HEK293 (cell line): ENCODE data around the gene ADGRD1.

Experiments
- CTCF ChIA-PET: fragments of 350-600 bp; formaldehyde crosslinking; extraction: SDS; loops from one replicate; lab custom pipeline; 2021; ENCODE audit warnings: antibody characterized with exemption; lab: Yijun Ruan, JAX
- POLR2A ChIA-PET: fragments of 300-600 bp; formaldehyde crosslinking; extraction: SDS; loops from one replicate; lab custom pipeline; 2020; ENCODE audit warnings: antibody characterized with exemption, inconsistent platforms; lab: Yijun Ruan, JAX
- H3K27ac ChIP-seq: fragments of 200-500 bp; sonication (Bioruptor generic); 2 replicates; pipeline ENCODE4 v1.5.1; 2014; ENCODE audit warnings: low read depth, low read length, control low read depth, inconsistent platforms; ENCODE audit errors: extremely low read depth
- H3K36me3 ChIP-seq, 2 experiments: fragments of 200-500 bp in 1 of 2; sonication (Bioruptor generic) in 1 of 2; 1 replicate in 1 of 2; 2 replicates in 1 of 2; pipeline ENCODE4 v1.5.1; 2014 to 2017; ENCODE audit warnings: inconsistent platforms in 2 of 2, low read length in 2 of 2; ENCODE audit not compliant: control insufficient read depth in 2 of 2, insufficient read depth in 1 of 2
- H3K4me1 ChIP-seq: fragments of 200-500 bp; sonication (Bioruptor generic); 2 replicates; pipeline ENCODE4 v1.5.1; 2014; ENCODE audit warnings: mild to moderate bottlenecking, low read length, inconsistent platforms; ENCODE audit not compliant: control insufficient read depth, insufficient read depth
- H3K4me3 ChIP-seq: 2 replicates; pipeline ENCODE4 v1.5.1; 2011; ENCODE audit warnings: low read depth, mild to moderate bottlenecking, control low read depth, low read length, moderate library complexity
- H3K9me3 ChIP-seq: fragments of 200-500 bp; sonication (Bioruptor generic); 2 replicates; pipeline ENCODE4 v1.5.1; 2014; ENCODE audit warnings: low read depth, low read length, inconsistent platforms; ENCODE audit not compliant: control insufficient read depth, insufficient read depth
- EGR2 ChIP-seq: fragments of 450-650 bp; formaldehyde crosslinking; IDR thresholded peaks from 2 replicates; pipeline ENCODE4 v1.5.1; 2016; ENCODE audit warnings: low read depth, missing biosample characterization, missing genetic modification characterization
- GLIS1 ChIP-seq: fragments of 450-650 bp; formaldehyde crosslinking; IDR thresholded peaks from 2 replicates; pipeline ENCODE4 v1.5.1; 2016; ENCODE audit warnings: missing biosample characterization, missing genetic modification characterization
- HOXD13 ChIP-seq: sonication (generic); formaldehyde crosslinking; IDR thresholded peaks from 2 replicates; pipeline ENCODE4 v1.8.0; 2022; ENCODE audit warnings: missing genetic modification reagents, borderline replicate concordance
- MEIS1 ChIP-seq: sonication (generic); formaldehyde crosslinking; IDR thresholded peaks from 2 replicates; pipeline ENCODE4 v1.8.1; 2022; ENCODE audit warnings: missing genetic modification reagents, mild to moderate bottlenecking, borderline replicate concordance
- OVOL3 ChIP-seq: fragments of 450-650 bp; formaldehyde crosslinking; IDR thresholded peaks from 2 replicates; pipeline ENCODE4 v1.5.1; 2016; ENCODE audit warnings: missing biosample characterization, missing genetic modification characterization
- PRDM10 ChIP-seq: fragments of 450-650 bp; formaldehyde crosslinking; IDR thresholded peaks from 2 replicates; pipeline ENCODE4 v1.5.1; 2016; ENCODE audit warnings: missing biosample characterization, missing genetic modification characterization
- REPIN1 ChIP-seq: fragments of 450-650 bp; formaldehyde crosslinking; IDR thresholded peaks from 2 replicates; pipeline ENCODE4 v1.5.1; 2017; ENCODE audit warnings: missing biosample characterization, missing genetic modification characterization, low read depth
- ZFP41 ChIP-seq: fragments of 450-650 bp; formaldehyde crosslinking; IDR thresholded peaks from 2 replicates; pipeline ENCODE4 v1.5.1; 2016; ENCODE audit warnings: missing biosample characterization, missing genetic modification characterization, borderline replicate concordance
- ZNF10 ChIP-seq: fragments of 450-650 bp; formaldehyde crosslinking; IDR thresholded peaks from 2 replicates; pipeline ENCODE4 v1.5.1; 2017; ENCODE audit warnings: missing biosample characterization, missing genetic modification characterization
- ZNF146 ChIP-seq: fragments of 450-650 bp; formaldehyde crosslinking; IDR thresholded peaks from 2 replicates; pipeline ENCODE4 v1.5.1; 2016; ENCODE audit warnings: missing biosample characterization, missing genetic modification characterization
- ZNF2 ChIP-seq: fragments of 450-650 bp; formaldehyde crosslinking; IDR thresholded peaks from 2 replicates; pipeline ENCODE4 v1.5.1; 2016; ENCODE audit warnings: missing biosample characterization, missing genetic modification characterization
- ZNF302 ChIP-seq: fragments of 450-650 bp; formaldehyde crosslinking; IDR thresholded peaks from 2 replicates; pipeline ENCODE4 v1.5.1; 2016; ENCODE audit warnings: missing biosample characterization, missing genetic modification characterization, low read depth
- ZNF341 ChIP-seq: fragments of 450-650 bp; formaldehyde crosslinking; IDR thresholded peaks from 2 replicates; pipeline ENCODE4; 2016; ENCODE audit warnings: low read depth, missing biosample characterization, missing genetic modification characterization
- ZNF48 ChIP-seq: fragments of 450-650 bp; formaldehyde crosslinking; IDR thresholded peaks from 2 replicates; pipeline ENCODE4 v1.5.1; 2016; ENCODE audit warnings: missing biosample characterization, missing genetic modification characterization
- ZNF514 ChIP-seq: fragments of 450-650 bp; formaldehyde crosslinking; IDR thresholded peaks from 2 replicates; pipeline ENCODE4 v1.5.1; 2016; ENCODE audit warnings: missing biosample characterization, missing genetic modification characterization
- ZNF654 ChIP-seq: fragments of 450-650 bp; formaldehyde crosslinking; IDR thresholded peaks from 2 replicates; pipeline ENCODE4 v1.5.1; 2016; ENCODE audit warnings: low read depth, missing biosample characterization, missing genetic modification characterization
- ZSCAN30 ChIP-seq: fragments of 450-650 bp; IDR thresholded peaks from 2 replicates; pipeline ENCODE4 v1.5.1; 2018; ENCODE audit warnings: missing biosample characterization, mild to moderate bottlenecking, missing genetic modification characterization, moderate library complexity
- ZXDB ChIP-seq: fragments of 450-650 bp; formaldehyde crosslinking; IDR thresholded peaks from 2 replicates; pipeline ENCODE4 v1.5.1; 2016; ENCODE audit warnings: missing biosample characterization, missing genetic modification characterization
- TF ChIP-seq, protein P1 (sequence below): fragments of 450-650 bp; formaldehyde crosslinking; IDR thresholded peaks from 2 replicates; pipeline ENCODE4 v1.5.1; 2016; ENCODE audit warnings: missing biosample characterization, missing genetic modification characterization
- TF ChIP-seq, protein P2 (sequence below): fragments of 450-650 bp; formaldehyde crosslinking; IDR thresholded peaks from 2 replicates; pipeline ENCODE4 v1.5.1; 2016; ENCODE audit warnings: missing biosample characterization, missing genetic modification characterization

The ADGRD1 gene

GRCh38 chr12:131041216-131041967, 87.7 kb downstream of the ADGRD1 start:
- TF ChIP-seq MEIS1 (CRISPR knock-in tag) = no peak
- TF ChIP-seq REPIN1 = no peak
- no peak for TF ChIP-seq ZNF341
- no peak for TF ChIP-seq PRDM10
- no peak for TF ChIP-seq ZNF10 (tag by site-specific recombination)
- no peak for TF ChIP-seq ZNF514 (tag by site-specific recombination)
- TF ChIP-seq GLIS1 = no peak
- TF ChIP-seq, protein P1, sequence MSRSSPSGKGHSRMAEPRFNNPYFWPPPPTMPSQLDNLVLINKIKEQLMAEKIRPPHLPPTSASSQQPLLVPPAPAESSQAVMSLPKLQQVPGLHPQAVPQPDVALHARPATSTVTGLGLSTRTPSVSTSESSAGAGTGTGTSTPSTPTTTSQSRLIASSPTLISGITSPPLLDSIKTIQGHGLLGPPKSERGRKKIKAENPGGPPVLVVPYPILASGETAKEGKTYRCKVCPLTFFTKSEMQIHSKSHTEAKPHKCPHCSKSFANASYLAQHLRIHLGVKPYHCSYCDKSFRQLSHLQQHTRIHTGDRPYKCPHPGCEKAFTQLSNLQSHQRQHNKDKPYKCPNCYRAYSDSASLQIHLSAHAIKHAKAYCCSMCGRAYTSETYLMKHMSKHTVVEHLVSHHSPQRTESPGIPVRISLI (tag by site-specific recombination) = no peak
- no peak for TF ChIP-seq ZNF302
- TF ChIP-seq ZSCAN30 = no peak
- no peak for TF ChIP-seq EGR2 (tag by site-specific recombination)
- TF ChIP-seq, protein P2, sequence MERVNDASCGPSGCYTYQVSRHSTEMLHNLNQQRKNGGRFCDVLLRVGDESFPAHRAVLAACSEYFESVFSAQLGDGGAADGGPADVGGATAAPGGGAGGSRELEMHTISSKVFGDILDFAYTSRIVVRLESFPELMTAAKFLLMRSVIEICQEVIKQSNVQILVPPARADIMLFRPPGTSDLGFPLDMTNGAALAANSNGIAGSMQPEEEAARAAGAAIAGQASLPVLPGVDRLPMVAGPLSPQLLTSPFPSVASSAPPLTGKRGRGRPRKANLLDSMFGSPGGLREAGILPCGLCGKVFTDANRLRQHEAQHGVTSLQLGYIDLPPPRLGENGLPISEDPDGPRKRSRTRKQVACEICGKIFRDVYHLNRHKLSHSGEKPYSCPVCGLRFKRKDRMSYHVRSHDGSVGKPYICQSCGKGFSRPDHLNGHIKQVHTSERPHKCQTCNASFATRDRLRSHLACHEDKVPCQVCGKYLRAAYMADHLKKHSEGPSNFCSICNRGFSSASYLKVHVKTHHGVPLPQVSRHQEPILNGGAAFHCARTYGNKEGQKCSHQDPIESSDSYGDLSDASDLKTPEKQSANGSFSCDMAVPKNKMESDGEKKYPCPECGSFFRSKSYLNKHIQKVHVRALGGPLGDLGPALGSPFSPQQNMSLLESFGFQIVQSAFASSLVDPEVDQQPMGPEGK (tag by site-specific recombination) = no peak
- TF ChIP-seq ZXDB (tag by site-specific recombination) = no peak
- no peak for TF ChIP-seq ZFP41 (tag by site-specific recombination)
- TF ChIP-seq ZNF146 (tag by site-specific recombination) = no peak
- TF ChIP-seq HOXD13 (CRISPR knock-in tag) = no peak
- TF ChIP-seq ZNF2 (tag by site-specific recombination) = no peak
- TF ChIP-seq ZNF48 (tag by site-specific recombination) = no peak
- TF ChIP-seq OVOL3 (tag by site-specific recombination) = no peak
- no peak for TF ChIP-seq ZNF654 (tag by site-specific recombination)
- no peaks in the 10 kb centered on the region for H3K4me1 ChIP-seq
- H3K4me3 ChIP-seq = no peak overlapping the region
- no peaks in the 10 kb centered on the region for H3K36me3 ChIP-seq
- POLR2A ChIA-PET = no interaction called here
- no peaks in the 10 kb centered on the region for H3K9me3 ChIP-seq
- H3K27ac ChIP-seq = no peak overlapping the region
- CTCF ChIA-PET = no interaction called here
